Measurements from ENCODE around the gene PRPSAP1. TPM values are rescaled to one million over a fixed set of nuclear protein-coding genes. Genes with fewer than 3 reads are reported as not detected.

PRPSAP1 gene
- total RNA-seq, 6 experiments from 2014 or later, result 32.6 to 37.4 (median 35.1) TPM

DNA sequence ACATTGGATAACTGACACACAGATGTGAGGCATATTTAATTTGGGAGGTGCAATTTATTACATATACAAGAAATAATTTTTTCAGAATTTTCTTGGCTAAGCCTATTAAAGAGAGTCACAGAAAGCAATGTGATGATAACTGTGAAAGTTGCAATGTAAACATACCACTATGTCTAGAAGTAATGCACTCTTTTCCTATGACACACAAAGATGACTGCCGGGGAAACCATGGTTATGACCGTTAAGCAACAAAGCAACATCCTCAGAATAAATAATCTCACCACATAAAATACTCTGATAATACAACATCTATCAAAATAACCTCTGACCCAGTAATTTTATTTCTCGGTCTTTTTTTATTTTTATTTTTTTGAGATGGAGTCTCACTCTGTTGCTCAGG lies 35.1 kb downstream of the PRPSAP1 start:
- peaks cover 2% of the 10 kb centered on the region for H3K27me3 Mint-ChIP-seq (ENCODE audit: insufficient read depth)
- H3K9me3 Mint-ChIP-seq, result no peaks in the 10 kb centered on the region
- H3K4me1 Mint-ChIP-seq (ENCODE audit: low read depth), result peaks cover 6% of the 10 kb centered on the region; the same call in 1 of the 2 replicates
- no peak overlapping the region for H3K4me3 Mint-ChIP-seq
- DNase-seq, result peak; percentile 27
- H3K36me3 Mint-ChIP-seq (ENCODE audit: low read depth), result peaks cover 9% of the 10 kb centered on the region; the same call in 1 of the 2 replicates
- no peak overlapping the region; the same call in 1 of the 2 replicates for H3K27ac Mint-ChIP-seq
- TF ChIP-seq, protein P1, sequence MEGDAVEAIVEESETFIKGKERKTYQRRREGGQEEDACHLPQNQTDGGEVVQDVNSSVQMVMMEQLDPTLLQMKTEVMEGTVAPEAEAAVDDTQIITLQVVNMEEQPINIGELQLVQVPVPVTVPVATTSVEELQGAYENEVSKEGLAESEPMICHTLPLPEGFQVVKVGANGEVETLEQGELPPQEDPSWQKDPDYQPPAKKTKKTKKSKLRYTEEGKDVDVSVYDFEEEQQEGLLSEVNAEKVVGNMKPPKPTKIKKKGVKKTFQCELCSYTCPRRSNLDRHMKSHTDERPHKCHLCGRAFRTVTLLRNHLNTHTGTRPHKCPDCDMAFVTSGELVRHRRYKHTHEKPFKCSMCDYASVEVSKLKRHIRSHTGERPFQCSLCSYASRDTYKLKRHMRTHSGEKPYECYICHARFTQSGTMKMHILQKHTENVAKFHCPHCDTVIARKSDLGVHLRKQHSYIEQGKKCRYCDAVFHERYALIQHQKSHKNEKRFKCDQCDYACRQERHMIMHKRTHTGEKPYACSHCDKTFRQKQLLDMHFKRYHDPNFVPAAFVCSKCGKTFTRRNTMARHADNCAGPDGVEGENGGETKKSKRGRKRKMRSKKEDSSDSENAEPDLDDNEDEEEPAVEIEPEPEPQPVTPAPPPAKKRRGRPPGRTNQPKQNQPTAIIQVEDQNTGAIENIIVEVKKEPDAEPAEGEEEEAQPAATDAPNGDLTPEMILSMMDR (IDR thresholded peaks at IDR 0.05), result no peak

DNA sequence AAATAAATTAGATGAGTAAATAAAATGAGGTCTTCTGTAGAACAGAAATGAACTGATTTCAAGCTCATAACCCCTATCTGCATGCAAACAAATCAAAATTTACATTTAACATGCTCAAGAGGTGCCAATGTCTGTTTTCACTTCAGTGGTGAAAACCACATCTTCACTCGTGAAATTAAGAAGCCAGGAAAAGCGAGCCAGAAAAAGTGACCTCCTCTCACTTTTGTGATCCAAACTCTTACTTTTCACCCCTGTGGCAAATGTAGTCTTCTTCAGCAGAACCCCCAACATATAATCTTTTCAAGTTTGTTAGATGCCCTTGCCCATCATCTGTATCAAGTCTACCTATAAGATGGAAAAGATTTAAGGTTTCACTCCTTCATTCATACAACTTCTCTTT lies 36.2 kb downstream of the PRPSAP1 start:
- peaks cover 2% of the 10 kb centered on the region for H3K27me3 Mint-ChIP-seq (ENCODE audit: insufficient read depth)
- TF ChIP-seq, protein P1 (IDR thresholded peaks at IDR 0.05), result no peak
- H3K9me3 Mint-ChIP-seq, result no peaks in the 10 kb centered on the region
- DNase-seq, result no peak
- H3K27ac Mint-ChIP-seq, result no peak overlapping the region
- no peak overlapping the region for H3K4me3 Mint-ChIP-seq
- peaks cover 4% of the 10 kb centered on the region; the same call in 1 of the 2 replicates for H3K36me3 Mint-ChIP-seq (ENCODE audit: low read depth)
- H3K4me1 Mint-ChIP-seq (ENCODE audit: low read depth), result peaks cover 6% of the 10 kb centered on the region; the same call in 1 of the 2 replicates

GRCh38 chr17:76314392-76315227 lies 39.1 kb downstream of the PRPSAP1 start:
- H3K36me3 Mint-ChIP-seq (ENCODE audit: low read depth), result peaks cover 4% of the 10 kb centered on the region; the same call in 1 of the 2 replicates
- no peak overlapping the region for H3K27ac Mint-ChIP-seq
- H3K27me3 Mint-ChIP-seq (ENCODE audit: insufficient read depth), result no peaks in the 10 kb centered on the region; the same call in 1 of the 2 replicates
- no peak for DNase-seq
- TF ChIP-seq, protein P1 (IDR thresholded peaks at IDR 0.05), result no peak
- H3K9me3 Mint-ChIP-seq, result no peaks in the 10 kb centered on the region
- H3K4me1 Mint-ChIP-seq (ENCODE audit: low read depth), result peaks cover 6% of the 10 kb centered on the region; the same call in 1 of the 2 replicates
- no peak overlapping the region for H3K4me3 Mint-ChIP-seq

DNA sequence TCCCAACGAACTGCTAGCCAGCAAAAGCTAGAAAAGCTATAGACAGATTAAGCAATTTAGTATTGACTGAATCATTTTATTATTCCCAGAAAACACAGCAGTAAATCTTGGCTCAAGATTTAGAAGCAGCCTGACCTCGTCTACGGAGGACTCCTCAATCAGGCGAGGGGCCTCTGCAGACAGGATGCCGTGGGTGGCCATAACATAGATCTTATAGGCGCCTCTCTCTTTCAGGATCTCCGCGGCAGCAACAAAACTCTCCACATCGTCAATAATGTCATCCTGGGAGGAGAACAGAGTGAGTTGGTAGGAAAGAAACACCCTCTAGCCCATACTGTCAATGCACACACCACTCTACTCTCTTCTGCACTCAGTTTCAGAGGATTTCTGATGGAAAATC lies 41.0 kb downstream of the PRPSAP1 start:
- H3K36me3 Mint-ChIP-seq (ENCODE audit: low read depth), result peaks cover 8% of the 10 kb centered on the region; the same call in 1 of the 2 replicates
- H3K4me3 Mint-ChIP-seq, result no peak overlapping the region
- H3K9me3 Mint-ChIP-seq, result no peaks in the 10 kb centered on the region
- peaks cover 6% of the 10 kb centered on the region; the same call in 1 of the 2 replicates for H3K4me1 Mint-ChIP-seq (ENCODE audit: low read depth)
- H3K27ac Mint-ChIP-seq, result no peak overlapping the region
- H3K27me3 Mint-ChIP-seq (ENCODE audit: insufficient read depth), result no peaks in the 10 kb centered on the region; the same call in 1 of the 2 replicates
- no peak for DNase-seq
- TF ChIP-seq, protein P1 (IDR thresholded peaks at IDR 0.05), result no peak

DNA sequence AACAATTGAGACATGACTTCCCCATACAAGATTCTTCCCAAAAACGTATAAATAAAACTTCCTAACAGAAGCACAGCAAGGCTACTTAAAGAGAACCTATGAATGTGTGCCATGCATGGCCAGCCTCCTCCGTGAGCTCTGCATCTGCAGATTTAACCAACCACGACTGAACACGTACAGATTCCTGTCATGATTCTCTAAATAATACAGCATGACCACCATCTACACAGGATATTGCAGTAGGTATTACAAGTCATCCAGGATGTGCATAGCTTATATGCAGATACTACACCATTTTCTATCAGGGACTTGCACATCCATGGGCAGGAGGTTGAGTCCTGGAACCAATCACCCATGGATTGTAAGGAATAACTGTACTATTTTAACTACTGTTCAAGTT lies 44.3 kb downstream of the PRPSAP1 start:
- Mint-ChIP-seq H3K4me3 (no peak overlapping the region), H3K9me3 (no peaks in the 10 kb centered on the region), H3K27ac (no peak overlapping the region), H3K36me3 (ENCODE audit: low read depth) (peaks cover 4% of the 10 kb centered on the region; the same call in 1 of the 2 replicates), H3K27me3 (ENCODE audit: insufficient read depth) (no peaks in the 10 kb centered on the region), H3K4me1 (ENCODE audit: low read depth) (no peaks in the 10 kb centered on the region)
- TF ChIP-seq, protein P1 (IDR thresholded peaks at IDR 0.05), result no peak
- no peak for DNase-seq

All from HFFc6 (cell line).